K562 (cell line): ENCODE data around the gene PDLIM7. TPM values are rescaled to one million over a fixed set of nuclear protein-coding genes. Genes with fewer than 3 reads are reported as not detected.

Experiments
- ATAC-seq: fragments of 200-7000 bp; cut with Tn5 transposase; 3 replicates; pipeline ENCODE4 v1.9.1; 2020; ENCODE audit warnings: moderate library complexity
- BruUV-seq: library from RNA; stranded (reverse); fragments of 400-500 nt; replicated peaks from 2 replicates; lab custom pipeline; 2021; lab: Mats Ljungman, UMichigan
- CTCF ChIA-PET: fragments of 300-600 bp; formaldehyde crosslinking; extraction: SDS; loops from one replicate; lab custom pipeline; 2021; ENCODE audit warnings: low intra/inter-chr PET ratio; lab: Yijun Ruan, JAX
- POLR2A ChIA-PET: fragments of 300-600, 350-650 bp; sonication (Branson Sonifier 250); formaldehyde crosslinking; extraction: SDS; loops from one replicate; lab custom pipeline; 2021; ENCODE audit warnings: antibody characterized with exemption, inconsistent platforms; lab: Yijun Ruan, JAX
- DNase-seq, 4 experiments: peaks; one replicate each; pipeline versions ENCODE4 v3.0.0 to v3.0.0-alpha.2; 2011 to 2018; ENCODE audit warnings: low spot score in 3 of 4, mixed read lengths in 3 of 4; ENCODE audit errors: extremely low read depth in 1 of 4
- FAIRE-seq: peaks from 2 replicates; lab custom pipeline; 2011; peaks lifted over from hg19 to GRCh38; lab: Jason Lieb, UNC
- H2AFZ ChIP-seq: 2 replicates; pipeline ENCODE4 v1.6.0; 2011; ENCODE audit warnings: low read depth, low read length, control low read depth, inconsistent platforms
- H3K27ac ChIP-seq: fragments of 200-600 bp; 3 replicates; pipeline ENCODE4 v1.8.0; 2011; ENCODE audit warnings: low read depth, mild to moderate bottlenecking, control low read depth, inconsistent platforms, low read length, moderate library complexity, mixed read lengths; ENCODE audit errors: extremely low read depth
- H3K27me3 ChIP-seq, 2 experiments: fragments of 300-600 bp in 1 of 2; 2 replicates in 1 of 2; 3 replicates in 1 of 2; pipeline versions ENCODE4 v1.6.0 to v1.8.0; 2011; ENCODE audit warnings: inconsistent platforms in 2 of 2, low read length in 2 of 2, mild to moderate bottlenecking in 1 of 2, mixed read lengths in 1 of 2, moderate library complexity in 1 of 2; ENCODE audit not compliant: control insufficient read depth in 2 of 2, insufficient read depth in 2 of 2
- H3K36me3 ChIP-seq: fragments of 300-600 bp; 3 replicates; pipeline ENCODE4 v1.8.0; 2011; ENCODE audit warnings: mild to moderate bottlenecking, low read length, inconsistent platforms; ENCODE audit not compliant: control insufficient read depth, insufficient read depth
- H3K4me1 ChIP-seq, 2 experiments: fragments of 200-600 bp in 1 of 2; replicated peaks in 1 of 2; 2 replicates in 1 of 2; 3 replicates in 1 of 2; pipeline versions ENCODE4 v1.5.1 to v1.8.0; 2011; ENCODE audit warnings: inconsistent platforms in 2 of 2, low read length in 2 of 2, mild to moderate bottlenecking in 1 of 2, mixed read lengths in 1 of 2, moderate library complexity in 1 of 2; ENCODE audit not compliant: control insufficient read depth in 2 of 2, insufficient read depth in 2 of 2
- H3K4me2 ChIP-seq: 2 replicates; pipeline ENCODE4 v1.6.1; 2011; ENCODE audit warnings: low read length, control low read depth, inconsistent platforms, mixed read lengths; ENCODE audit not compliant: insufficient read depth
- H3K4me3 ChIP-seq: fragments of 200-600 bp; sonication (generic), shearing (Covaris generic); 2 replicates; pipeline ENCODE4 v1.5.1; 2016; ENCODE audit warnings: control low read depth, inconsistent platforms
- H3K79me2 ChIP-seq: fragments of 200-600 bp; 3 replicates; pipeline ENCODE4 v1.8.0; 2011; ENCODE audit warnings: low read length, inconsistent platforms; ENCODE audit not compliant: control insufficient read depth, insufficient read depth
- H3K9ac ChIP-seq, 2 experiments: 2 replicates each; pipeline versions ENCODE4 v1.6.0 to v1.6.1; 2011; ENCODE audit warnings: low read depth in 2 of 2, low read length in 2 of 2, control low read depth in 1 of 2, inconsistent platforms in 1 of 2, mild to moderate bottlenecking in 1 of 2, mixed read lengths in 1 of 2; ENCODE audit not compliant: insufficient read depth in 1 of 2
- H3K9me1 ChIP-seq: one replicate; pipeline ENCODE4 v1.6.0; 2011; ENCODE audit warnings: inconsistent platforms, mild to moderate bottlenecking, low read length, moderate library complexity; ENCODE audit not compliant: control insufficient read depth, insufficient read depth
- H3K9me3 ChIP-seq: replicated peaks from 2 replicates; pipeline ENCODE4 v1.5.1; 2011; ENCODE audit warnings: low read depth, low read length, inconsistent platforms; ENCODE audit not compliant: control insufficient read depth, insufficient read depth
- H4K20me1 ChIP-seq: replicated peaks from 2 replicates; pipeline ENCODE4 v1.6.1; 2011; ENCODE audit warnings: low read length, inconsistent platforms, mixed read lengths; ENCODE audit not compliant: control insufficient read depth, insufficient read depth
- CTCF ChIP-seq, 3 experiments: IDR thresholded peaks in 2 of 3; conservative IDR thresholded peaks in 1 of 3; 2 replicates each; pipeline ENCODE4 v1.5.1; 2011 to 2012; ENCODE audit warnings: low read length in 3 of 3, mild to moderate bottlenecking in 3 of 3, control low read depth in 2 of 3, improper control_type of control experiment in 1 of 3, inconsistent platforms in 1 of 3, low read depth in 1 of 3, mixed read lengths in 1 of 3, moderate library complexity in 1 of 3; ENCODE audit not compliant: insufficient read depth in 2 of 3
- E2F8 ChIP-seq: fragments of 450-650 bp; IDR thresholded peaks from 2 replicates; pipeline ENCODE4 v1.7.1; 2018; ENCODE audit warnings: mild to moderate bottlenecking, low read depth; ENCODE audit not compliant: partially characterized antibody
- EWSR1 ChIP-seq: fragments of 450-650 bp; IDR thresholded peaks from 2 replicates; pipeline ENCODE4 v1.6.1; 2018; ENCODE audit warnings: borderline replicate concordance, mild to moderate bottlenecking, low read depth, moderate library complexity; ENCODE audit not compliant: partially characterized antibody
- IRF2 ChIP-seq: sonication (generic); formaldehyde crosslinking; IDR thresholded peaks from 2 replicates; pipeline ENCODE4 v1.8.1; 2022; ENCODE audit warnings: mild to moderate bottlenecking, missing genetic modification reagents
- POLR2G ChIP-seq: fragments of 200-400 bp; formaldehyde crosslinking; IDR thresholded peaks from 2 replicates; pipeline ENCODE4 v1.6.1; 2017; ENCODE audit warnings: low read depth, mild to moderate bottlenecking, antibody characterized with exemption, low read length, moderate library complexity
- RBFOX2 ChIP-seq: fragments of 200-400 bp; formaldehyde crosslinking; IDR thresholded peaks from 2 replicates; pipeline ENCODE4 v1.6.1; 2017; ENCODE audit warnings: low read depth, mild to moderate bottlenecking, low read length, moderate library complexity
- RBM22 ChIP-seq: fragments of 200-400 bp; formaldehyde crosslinking; IDR thresholded peaks from 2 replicates; pipeline ENCODE4 v1.6.1; 2018; ENCODE audit warnings: low read length, low read depth; ENCODE audit not compliant: poor library complexity, severe bottlenecking
- ZC3H11A ChIP-seq: IDR thresholded peaks from 2 replicates; pipeline ENCODE4 v1.6.1; 2012; ENCODE audit warnings: low read depth, low read length, improper control_type of control experiment
- WGBS: fragments of 100-300 bp; shearing (Covaris generic); methylation state at CpG from one replicate; pipeline ENCODE4 v1.1.6; 2016; ENCODE audit warnings: low coverage, mixed read lengths; ENCODE audit not compliant: insufficient coverage; ENCODE audit errors: missing lambda C conversion rate; 5-methylcytosine and 5-hydroxymethylcytosine counted together
- in situ Hi-C: fragments of 300-500 bp; cut with MboI; formaldehyde crosslinking; loops from 4 replicates; pipeline ENCODE4 v1.15.0; 2018; ENCODE audit warnings: inconsistent platforms, mixed read lengths
- intact Hi-C: fragments of 100-400 bp; cut with micrococcal nuclease; formaldehyde crosslinking; loops from 2 replicates; pipeline ENCODE4 v1.14.2; 2022
- polyA plus RNA-seq, 8 experiments: library from polyadenylated mRNA; depleted of rRNA in 4 of 8; stranded (reverse) in 5 of 8; unstranded in 3 of 8; fragments of >200 nt; fragmentation: Nextera tagmentation in 2 of 8; fragmentation: Illumina TruSeq in 1 of 8; extraction: Ambion mirVana in 2 of 8; extraction: Trizol in 1 of 8; gene quantifications; 2 replicates each; pipeline versions ENCODE4 v1.2.1 to v1.2.3, GENCODE V29; 2011 to 2014; ENCODE audit warnings: inconsistent platforms in 1 of 8, missing spikeins in 1 of 8
- total RNA-seq, 7 experiments: library from RNA; depleted of rRNA in 6 of 7; stranded (reverse); fragments of >200 nt in 6 of 7; fragmentation: Illumina TruSeq in 2 of 7; extraction: Trizol in 2 of 7; gene quantifications; 2 replicates each; pipeline versions ENCODE4 v1.2.1 to v1.2.3, GENCODE V29; 2011 to 2021; ENCODE audit warnings: low replicate concordance in 1 of 7

Gene PDLIM7
- total and polyA plus RNA-seq, 9 of the 15 experiments (the other 6 are each of a cell fraction or from before 2014, with no cell fraction given): 2.1 to 124 (median 32.6) TPM

GRCh38 chr5:177489119-177489716 lies 8.2 kb downstream of the PDLIM7 start:
- no peak overlapping the region for H3K4me3 ChIP-seq
- no peak for FAIRE-seq
- CTCF ChIA-PET: no interaction called here
- no peak overlapping the region for H2AFZ ChIP-seq
- no peaks in the 10 kb centered on the region for H3K9me1 ChIP-seq
- peak overlapping the region in 1 of 2 experiments; percentile 48; a peak in 1 of 4 replicates for H3K9ac ChIP-seq
- intact Hi-C loops (no loop called here), in situ Hi-C loops (no loop called here)
- H3K4me2 ChIP-seq: no peak overlapping the region
- POLR2A ChIA-PET: interaction anchor here (0.6 to 3.4 kb wide), 6 partner anchors 9 to 62 kb away, joined by 3 to 30 read pairs (median 4); partner anchors contain the start of gene DBN1
- peak; percentile 18 for TF ChIP-seq RBM22
- TF ChIP-seq ZC3H11A: no peak
- TF ChIP-seq CTCF (IDR thresholded peaks at IDR 0.05 in 2 of 3, conservative IDR thresholded peaks at IDR 0.05 in 1 of 3; ENCODE audit: insufficient read depth in 2 of 3, low read depth in 1 of 3, low read length in 3 of 3): 0 out of 6 replicates have a peak, but pooled peaks of 1 of the 3 experiments have one; percentile 13
- no peak for TF ChIP-seq EWSR1
- no peak for TF ChIP-seq E2F8
- TF ChIP-seq POLR2G: peak; percentile 51
- TF ChIP-seq IRF2 (CRISPR knock-in tag): no peak
- TF ChIP-seq RBFOX2: peak; percentile 59; the same call in 1 of the 2 replicates
- TF ChIP-seq, all 486 proteins: peak for 4
- Histone ChIP-seq H3K79me2 (peaks cover 15% of the 10 kb centered on the region; the same call in 2 of the 3 replicates), H4K20me1 (peaks cover 3% of the 10 kb centered on the region; the same call in 1 of the 2 replicates), H3K36me3 (peaks cover 86% of the 10 kb centered on the region; the same call in 2 of the 3 replicates), H3K27ac (no peak overlapping the region), H3K9me3 (no peaks in the 10 kb centered on the region), H3K4me1 (peaks cover 18 to 65% of the 10 kb centered on the region in 2 experiments), H3K27me3 (no peaks in the 10 kb centered on the region)
- ATAC-seq (no peak), DNase-seq (no peak)
- BruUV-seq: no TSS peak
- WGBS: 97% methylated on average over 23 of the region's 26 CpGs
